Measurements from ENCODE around the gene TIMM50. TPM values are rescaled to one million over a fixed set of nuclear protein-coding genes. Genes with fewer than 3 reads are reported as not detected.

Gene TIMM50
- total and polyA plus RNA-seq, 2 of the 13 experiments (the other 11 are each of a cell fraction or from before 2014, with no cell fraction given): 91.1 to 92.5 TPM

DNA sequence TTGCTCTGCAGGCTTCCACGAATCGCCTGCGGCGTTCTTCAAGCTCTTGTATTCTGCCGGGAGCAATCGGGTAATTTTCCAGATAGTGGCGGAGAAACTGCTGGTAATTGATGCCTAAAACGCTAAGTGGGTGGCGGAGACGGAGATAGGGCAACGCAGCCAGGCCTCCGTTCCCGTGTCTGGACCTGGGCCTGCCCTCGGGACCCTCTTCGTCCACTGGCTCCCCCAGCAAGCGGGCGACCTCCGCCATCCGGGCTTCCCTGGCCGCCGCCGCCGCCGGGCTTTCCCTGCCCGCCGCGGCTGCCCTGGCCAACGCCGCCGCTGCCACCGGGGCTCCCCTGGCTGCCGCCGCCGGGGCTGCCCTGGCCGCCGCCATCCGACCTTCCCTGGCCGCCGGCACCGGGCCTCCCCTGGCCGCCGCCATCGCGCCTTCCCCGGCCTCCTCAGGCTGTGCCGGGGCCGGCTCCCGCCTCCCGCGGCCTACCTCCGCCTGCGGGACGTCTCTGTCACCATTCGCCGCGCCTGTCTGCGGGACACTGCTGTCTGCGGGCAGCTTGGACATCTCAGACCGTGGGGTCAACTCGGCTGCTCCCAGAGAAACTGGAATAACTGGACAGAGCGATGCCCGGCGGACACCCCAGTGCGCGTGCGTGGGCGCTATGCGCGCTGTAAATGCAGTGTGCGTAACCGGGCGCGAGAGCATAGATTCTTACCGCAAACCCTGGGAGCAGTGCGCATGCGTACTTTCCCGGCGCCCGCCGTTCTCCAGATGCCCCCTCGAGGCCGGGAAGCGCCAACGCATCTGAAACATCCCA, 59.1 kb downstream of the TIMM50 start, which contains the start of gene EID2 (continued):
- TF ChIP-seq MBD4 (IDR thresholded peaks at IDR 0.05; ENCODE audit: borderline replicate concordance, low read length) (no peak), ZNF7 (CRISPR knock-in tag; IDR thresholded peaks at IDR 0.05) (0 out of 2 replicates have a peak, but pooled peaks have one; percentile 15), SPEN (CRISPR knock-in tag; IDR thresholded peaks at IDR 0.05; ENCODE audit: low read depth) (peak; percentile 77; the same call in 1 of the 2 replicates), ZNF160 (CRISPR knock-in tag; IDR thresholded peaks at IDR 0.05) (peak; percentile 86), TFDP2 (CRISPR knock-in tag; IDR thresholded peaks at IDR 0.05) (peak; percentile 75), GLMP (CRISPR knock-in tag; IDR thresholded peaks at IDR 0.05; ENCODE audit: borderline replicate concordance) (no peak), ZNF350 (CRISPR knock-in tag; IDR thresholded peaks at IDR 0.05; ENCODE audit: borderline replicate concordance, low read depth) (peak; percentile 60; the same call in 1 of the 2 replicates), ZNF576 (CRISPR knock-in tag; IDR thresholded peaks at IDR 0.05) (no peak), REL (CRISPR knock-in tag; conservative IDR thresholded peaks at IDR 0.05) (no peak), ZNF263 (CRISPR knock-in tag; IDR thresholded peaks at IDR 0.05) (peak; percentile 62; the same call in 1 of the 2 replicates), NFKB2 (CRISPR knock-in tag; IDR thresholded peaks at IDR 0.05; ENCODE audit: borderline replicate concordance) (peak; percentile 92; the same call in 1 of the 2 replicates), ZNF275 (CRISPR knock-in tag; IDR thresholded peaks at IDR 0.05; ENCODE audit: borderline replicate concordance) (peak; percentile 59; the same call in 1 of the 2 replicates), ZEB1 (IDR thresholded peaks at IDR 0.05; ENCODE audit: insufficient replicate concordance, low read depth) (no peak), ZNF788 (CRISPR knock-in tag; IDR thresholded peaks at IDR 0.05; ENCODE audit: borderline replicate concordance) (peak; percentile 82; the same call in 1 of the 2 replicates), ZNF749 (CRISPR knock-in tag; IDR thresholded peaks at IDR 0.05; ENCODE audit: borderline replicate concordance) (peak; percentile 31; the same call in 1 of the 2 replicates), MIXL1 (CRISPR knock-in tag; IDR thresholded peaks at IDR 0.05) (no peak), ZNF562 (CRISPR knock-in tag; IDR thresholded peaks at IDR 0.05; ENCODE audit: borderline replicate concordance) (no peak)
- TF ChIP-seq, protein P1, sequence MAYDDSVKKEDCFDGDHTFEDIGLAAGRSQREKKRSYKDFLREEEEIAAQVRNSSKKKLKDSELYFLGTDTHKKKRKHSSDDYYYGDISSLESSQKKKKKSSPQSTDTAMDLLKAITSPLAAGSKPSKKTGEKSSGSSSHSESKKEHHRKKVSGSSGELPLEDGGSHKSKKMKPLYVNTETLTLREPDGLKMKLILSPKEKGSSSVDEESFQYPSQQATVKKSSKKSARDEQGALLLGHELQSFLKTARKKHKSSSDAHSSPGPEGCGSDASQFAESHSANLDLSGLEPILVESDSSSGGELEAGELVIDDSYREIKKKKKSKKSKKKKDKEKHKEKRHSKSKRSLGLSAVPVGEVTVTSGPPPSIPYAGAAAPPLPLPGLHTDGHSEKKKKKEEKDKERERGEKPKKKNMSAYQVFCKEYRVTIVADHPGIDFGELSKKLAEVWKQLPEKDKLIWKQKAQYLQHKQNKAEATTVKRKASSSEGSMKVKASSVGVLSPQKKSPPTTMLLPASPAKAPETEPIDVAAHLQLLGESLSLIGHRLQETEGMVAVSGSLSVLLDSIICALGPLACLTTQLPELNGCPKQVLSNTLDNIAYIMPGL (CRISPR knock-in tag; IDR thresholded peaks at IDR 0.05; ENCODE audit: borderline replicate concordance in 1 of 2, low read depth in 1 of 2): peak; percentile 76 to 88
- TF ChIP-seq, protein P2, sequence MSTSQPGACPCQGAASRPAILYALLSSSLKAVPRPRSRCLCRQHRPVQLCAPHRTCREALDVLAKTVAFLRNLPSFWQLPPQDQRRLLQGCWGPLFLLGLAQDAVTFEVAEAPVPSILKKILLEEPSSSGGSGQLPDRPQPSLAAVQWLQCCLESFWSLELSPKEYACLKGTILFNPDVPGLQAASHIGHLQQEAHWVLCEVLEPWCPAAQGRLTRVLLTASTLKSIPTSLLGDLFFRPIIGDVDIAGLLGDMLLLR (CRISPR knock-in tag; IDR thresholded peaks at IDR 0.05): peak; percentile 65; the same call in 1 of the 2 replicates
- TF ChIP-seq, protein P3, sequence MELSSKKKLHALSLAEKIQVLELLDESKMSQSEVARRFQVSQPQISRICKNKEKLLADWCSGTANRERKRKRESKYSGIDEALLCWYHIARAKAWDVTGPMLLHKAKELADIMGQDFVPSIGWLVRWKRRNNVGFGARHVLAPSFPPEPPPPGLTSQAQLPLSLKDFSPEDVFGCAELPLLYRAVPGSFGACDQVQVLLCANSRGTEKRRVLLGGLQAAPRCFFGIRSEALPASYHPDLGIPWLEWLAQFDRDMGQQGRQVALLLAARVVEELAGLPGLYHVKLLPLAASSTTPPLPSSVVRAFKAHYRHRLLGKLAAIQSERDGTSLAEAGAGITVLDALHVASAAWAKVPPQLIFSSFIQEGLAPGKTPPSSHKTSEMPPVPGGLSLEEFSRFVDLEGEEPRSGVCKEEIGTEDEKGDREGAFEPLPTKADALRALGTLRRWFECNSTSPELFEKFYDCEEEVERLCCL (CRISPR knock-in tag; IDR thresholded peaks at IDR 0.05; ENCODE audit: borderline replicate concordance): no peak

Measured in HepG2 (cell line).